Peyer's patch (tissue), 4 donors: Measurements from ENCODE around the gene NLGN2. TPM values are rescaled to one million over a fixed set of nuclear protein-coding genes. Genes with fewer than 3 reads are reported as not detected.
A peak's percentile ranks its signal among the peaks of the same experiment; 100 is the strongest.

Experiments
- DNase-seq, 3 donors: peaks; one replicate each; pipeline ENCODE4 v3.0.0-alpha.2; 2017 to 2019
- H3K27ac ChIP-seq, 4 donors: fragments of 200-600 bp; sonication (generic); one replicate each; pipeline ENCODE4 v1.5.1; 2016 to 2019
- H3K27me3 ChIP-seq, 2 donors: fragments of 200-600 bp; sonication (generic); one replicate each; pipeline ENCODE4 v1.5.1; 2019
- H3K36me3 ChIP-seq, 3 donors: fragments of 200-600 bp; sonication (generic); one replicate each; pipeline ENCODE4 v1.5.1; 2016 to 2019
- H3K4me1 ChIP-seq, 4 donors: fragments of 200-600 bp; sonication (generic); one replicate each; pipeline ENCODE4 v1.5.1; 2016 to 2019
- H3K4me3 ChIP-seq, 4 donors: fragments of 200-600 bp; sonication (generic); 1 replicate in 3 of 4; 2 replicates in 1 of 4; pipeline ENCODE4 v1.5.1; 2016 to 2019; ENCODE audit warnings: mild to moderate bottlenecking in 1 of 4
- H3K9me3 ChIP-seq, 4 donors: fragments of 200-600 bp; sonication (generic); one replicate each; pipeline ENCODE4 v1.5.1; 2016 to 2019; ENCODE audit warnings: mild to moderate bottlenecking in 1 of 4
- CTCF ChIP-seq, 6 experiments: fragments of 450-650 bp in 4 of 6; fragments of 200-600 bp in 2 of 6; sonication (generic) in 1 of 6; IDR thresholded peaks; one replicate each; pipeline ENCODE4 v1.5.1; 2017 to 2019; ENCODE audit warnings: antibody characterized with exemption in 6 of 6, mild to moderate bottlenecking in 3 of 6, moderate library complexity in 1 of 6
- POLR2A ChIP-seq, 2 donors: fragments of 450-650 bp; IDR thresholded peaks; one replicate each; pipeline ENCODE4 v1.5.1; 2017; ENCODE audit warnings: antibody characterized with exemption in 2 of 2, mild to moderate bottlenecking in 2 of 2, moderate library complexity in 2 of 2
- total RNA-seq, 4 donors: library from RNA; depleted of rRNA; stranded (reverse); fragments of >200 nt; gene quantifications; one replicate each; pipeline ENCODE4 v1.1.0, GENCODE V29; 2016

The NLGN2 gene
- total RNA-seq, 4 donors from 2014 or later, result 0.88 to 9.9 (median 5.8) TPM

GRCh38 chr17:7429722-7430121, 22.1 kb downstream of the NLGN2 start:
- Histone ChIP-seq H3K4me1 (no peaks in the 10 kb centered on the region), H3K27ac (no peak overlapping the region), H3K9me3 (no peaks in the 10 kb centered on the region), H3K36me3 (no peaks in the 10 kb centered on the region), H3K27me3 (no peaks in the 10 kb centered on the region), H3K4me3 (no peak overlapping the region)
- no peak for TF ChIP-seq POLR2A (IDR thresholded peaks at IDR 0.05)
- TF ChIP-seq CTCF (IDR thresholded peaks at IDR 0.05), result no peak
- no peak for DNase-seq

GRCh38 chr17:7431231-7431630, 23.6 kb downstream of the NLGN2 start:
- no peak for TF ChIP-seq CTCF (IDR thresholded peaks at IDR 0.05)
- TF ChIP-seq POLR2A (IDR thresholded peaks at IDR 0.05), result no peak
- no peaks in the 10 kb centered on the region for H3K27me3 ChIP-seq
- no peak overlapping the region for H3K4me3 ChIP-seq
- DNase-seq, result no peak
- peaks cover 0 to 6% (median 2%) of the 10 kb centered on the region in 4 donors for H3K4me1 ChIP-seq
- H3K9me3 ChIP-seq, result no peaks in the 10 kb centered on the region
- no peaks in the 10 kb centered on the region for H3K36me3 ChIP-seq
- H3K27ac ChIP-seq, result no peak overlapping the region

- no peak for DNase-seq
- Histone ChIP-seq H3K27ac (no peak overlapping the region), H3K4me3 (no peak overlapping the region), H3K4me1 (peaks cover under 1 to 17% (median 10%) of the 10 kb centered on the region in 4 donors), H3K9me3 (no peaks in the 10 kb centered on the region), H3K27me3 (no peaks in the 10 kb centered on the region), H3K36me3 (no peaks in the 10 kb centered on the region)
- no peak for TF ChIP-seq CTCF (IDR thresholded peaks at IDR 0.05)
- TF ChIP-seq POLR2A (IDR thresholded peaks at IDR 0.05), result no peak
Measured at GRCh38 chr17:7432296-7432695, 24.7 kb downstream of the NLGN2 start.

GRCh38 chr17:7435676-7436555, 28.3 kb downstream of the NLGN2 start:
- Histone ChIP-seq H3K36me3 (no peaks in the 10 kb centered on the region), H3K4me1 (peaks cover 8 to 47% (median 30%) of the 10 kb centered on the region in 4 donors), H3K4me3 (peak overlapping the region; percentile 49 to 76 (median 58)), H3K27ac (peak overlapping the region; percentile 78 to 88 (median 82)), H3K9me3 (no peaks in the 10 kb centered on the region), H3K27me3 (peaks cover 0 to 19% of the 10 kb centered on the region in 2 donors)
- peak; percentile 60 to 81 (median 77) for DNase-seq
- TF ChIP-seq POLR2A (IDR thresholded peaks at IDR 0.05) (no peak), CTCF (IDR thresholded peaks at IDR 0.05) (peak; percentile 9 to 51 (median 25))

GRCh38 chr17:7436556-7437368, 29.1 kb downstream of the NLGN2 start:
- no peaks in the 10 kb centered on the region for H3K9me3 ChIP-seq
- peaks cover 0 to 19% of the 10 kb centered on the region in 2 donors for H3K27me3 ChIP-seq
- H3K4me3 ChIP-seq, result peak overlapping the region; percentile 49 to 76 (median 58)
- DNase-seq, result peak; percentile 65 to 90 (median 89)
- no peaks in the 10 kb centered on the region for H3K36me3 ChIP-seq
- H3K4me1 ChIP-seq, result peaks cover 8 to 48% (median 30%) of the 10 kb centered on the region in 4 donors
- H3K27ac ChIP-seq, result peak overlapping the region; percentile 78 to 88 (median 82)
- TF ChIP-seq POLR2A (IDR thresholded peaks at IDR 0.05) (peak; percentile 32 to 44), CTCF (IDR thresholded peaks at IDR 0.05) (peak; percentile 57 to 99 (median 88))
